Measurements from ENCODE around the gene PGLYRP3.
A peak's percentile ranks its signal among the peaks of the same experiment; 100 is the strongest.

PGLYRP3 gene

DNA sequence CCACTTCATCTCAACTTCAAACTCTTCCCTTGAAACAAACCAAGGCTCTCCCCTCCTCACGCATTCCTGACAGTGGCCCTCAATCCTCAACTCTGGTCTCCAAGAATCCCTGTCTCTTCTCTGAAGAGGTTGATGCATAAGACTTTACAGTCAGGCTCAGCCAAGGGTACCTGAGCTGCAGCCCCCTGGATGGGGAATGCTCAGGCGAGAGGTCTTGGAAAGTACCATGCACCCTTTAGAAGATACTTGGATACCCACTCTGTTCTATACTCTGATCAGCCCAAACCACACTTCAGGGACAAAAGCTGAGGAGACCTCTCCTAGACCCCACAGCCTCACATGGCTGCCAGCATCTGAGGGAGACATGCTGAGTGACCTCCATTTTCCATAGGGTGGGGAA, 536 bp upstream of the PGLYRP3 start:
- DNase-seq (ENCODE audit: low spot score), result no peak

DNA sequence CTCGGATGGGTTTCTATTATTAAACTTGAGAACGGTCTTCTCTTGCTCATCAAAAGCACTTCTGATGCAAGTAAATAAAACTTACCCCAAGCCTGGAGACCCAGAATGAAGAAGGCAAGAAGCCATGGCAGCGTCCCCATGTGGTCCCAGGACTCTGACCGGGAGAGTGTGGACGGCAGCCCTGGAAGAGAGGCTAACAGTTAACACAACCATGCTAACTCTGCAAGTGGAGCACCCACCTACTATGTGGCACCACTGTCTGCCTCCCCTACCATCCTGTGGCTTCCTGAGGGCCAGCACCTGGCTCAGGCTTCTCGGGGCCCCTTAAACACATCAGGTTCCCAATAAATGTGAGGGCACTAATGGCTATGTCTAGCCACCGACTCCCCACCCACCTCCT, 2.2 kb downstream of the PGLYRP3 start:
- DNase-seq (ENCODE audit: low spot score), result no peak

DNA sequence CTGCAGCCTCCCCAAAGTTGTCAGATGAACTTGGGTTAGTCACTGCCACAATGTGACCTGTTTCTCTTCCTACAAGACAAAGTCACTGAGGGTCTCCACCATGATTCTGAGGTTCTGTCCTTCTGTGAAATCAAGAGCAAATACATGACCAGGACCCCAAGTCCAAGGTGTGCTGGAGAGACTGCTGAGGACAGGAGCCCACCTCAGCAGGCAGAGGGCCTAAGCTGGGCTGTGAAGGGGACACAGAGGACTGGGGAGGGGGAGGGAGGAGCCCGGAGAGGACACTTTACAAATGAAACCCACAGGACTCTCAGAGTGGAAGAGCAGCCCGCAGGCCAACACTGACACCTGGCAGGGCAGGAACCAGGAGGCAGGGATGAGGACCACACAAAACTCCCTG, 3.3 kb downstream of the PGLYRP3 start:
- DNase-seq (ENCODE audit: low spot score), result no peak

DNA sequence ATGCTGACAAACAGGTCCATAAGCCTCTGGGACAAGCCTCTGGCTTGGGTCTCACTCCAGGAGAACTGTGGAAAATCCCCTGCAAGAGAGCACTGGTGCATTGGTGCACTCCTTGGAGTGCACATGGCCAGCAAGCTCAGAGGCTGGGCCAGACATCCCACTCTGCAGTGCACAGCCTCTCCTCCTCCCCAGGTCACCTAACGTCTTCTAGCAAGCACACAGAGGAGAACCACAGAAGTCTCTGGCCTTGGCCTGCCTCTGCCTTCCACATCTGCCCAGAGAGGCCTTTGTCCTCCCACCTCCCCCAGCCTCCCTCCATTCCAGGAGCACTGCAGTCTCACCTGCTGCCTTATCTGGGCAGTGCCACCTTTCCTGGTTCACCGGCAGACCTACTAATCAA, 4.2 kb downstream of the PGLYRP3 start:
- no peak for DNase-seq (ENCODE audit: low spot score)

DNA sequence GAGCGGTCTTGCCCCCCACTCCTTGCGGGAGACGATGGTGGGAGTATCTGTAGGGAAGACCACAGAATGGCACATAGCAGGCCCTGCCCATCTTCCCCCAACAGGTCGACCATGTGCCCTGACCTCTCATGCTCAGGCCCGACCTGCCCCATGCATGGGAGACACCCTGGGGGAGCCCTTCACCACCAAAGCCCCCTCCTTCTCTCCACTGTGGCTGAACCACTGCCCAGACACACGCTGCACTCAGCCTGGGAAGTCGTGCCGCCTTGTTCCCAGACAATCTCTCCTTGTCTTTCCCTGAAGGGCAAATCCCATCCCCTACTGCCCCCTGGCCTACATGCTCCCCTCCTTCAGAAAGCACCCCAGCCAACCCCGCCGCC, 5.5 kb downstream of the PGLYRP3 start:
- DNase-seq (ENCODE audit: low spot score), result no peak

DNA sequence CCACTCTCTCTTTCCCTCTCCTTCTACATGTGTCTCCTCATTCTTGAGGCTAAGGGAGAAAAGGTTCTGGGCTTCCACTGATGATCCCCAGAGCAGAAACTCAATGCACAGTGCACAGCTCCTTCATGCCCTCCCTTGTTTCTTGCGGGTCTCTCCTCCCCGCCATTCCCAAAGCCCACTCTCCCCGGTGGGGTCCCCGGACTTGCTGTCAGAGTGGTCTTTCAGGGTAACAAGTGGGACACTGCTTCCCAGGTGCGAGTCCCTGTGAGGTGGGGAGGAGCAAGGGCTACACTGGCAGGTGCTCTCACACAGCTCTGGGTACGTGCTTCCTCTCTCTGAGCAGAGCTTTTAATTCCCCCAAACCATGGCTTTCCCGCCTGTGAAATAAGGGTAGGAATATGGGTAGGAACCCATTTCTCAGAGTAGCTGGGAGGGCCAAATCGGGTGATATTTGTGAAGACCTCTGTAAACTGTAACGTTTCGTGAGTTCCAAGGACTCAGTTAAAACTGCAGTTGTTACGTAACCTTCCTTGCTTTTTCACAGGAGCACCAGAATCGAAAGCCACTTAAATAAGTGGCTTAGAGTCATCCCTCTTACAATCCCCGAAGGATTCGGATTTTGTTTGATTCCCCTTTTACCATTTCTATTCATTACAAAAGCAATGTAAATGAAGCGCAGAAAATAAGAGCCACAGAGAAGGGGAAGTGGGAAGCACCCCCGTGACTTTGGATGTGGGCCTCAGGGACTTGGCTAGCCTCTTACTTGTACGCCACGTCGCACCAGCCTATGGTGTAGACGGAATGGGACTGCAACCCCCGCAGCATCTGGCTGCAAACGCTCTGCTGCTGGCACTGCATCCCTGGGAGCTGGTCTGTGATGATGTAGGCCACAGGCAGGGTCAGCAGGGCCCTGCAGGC, 6.2 kb downstream of the PGLYRP3 start:
- no peak for DNase-seq (ENCODE audit: low spot score)

DNA sequence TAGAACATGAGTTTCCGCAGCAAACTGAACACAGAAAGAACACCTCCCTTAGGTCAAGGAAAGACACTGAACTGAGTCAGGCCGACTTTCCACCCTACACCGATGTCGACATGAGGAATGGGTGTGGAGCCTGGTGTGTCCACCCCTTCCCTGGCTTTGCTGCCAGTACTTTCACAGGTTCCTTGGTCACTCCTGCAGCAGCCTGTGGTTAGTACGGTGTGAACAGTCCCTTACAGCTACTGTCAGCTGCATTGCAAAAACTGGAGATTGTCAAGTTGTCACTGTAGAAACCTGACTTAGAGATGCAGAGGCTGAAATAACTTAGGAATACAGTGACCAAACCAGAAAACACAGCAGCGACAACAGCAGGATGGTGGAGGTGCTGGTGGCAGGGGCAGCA, 7.1 kb downstream of the PGLYRP3 start:
- DNase-seq (ENCODE audit: low spot score), result no peak

DNA sequence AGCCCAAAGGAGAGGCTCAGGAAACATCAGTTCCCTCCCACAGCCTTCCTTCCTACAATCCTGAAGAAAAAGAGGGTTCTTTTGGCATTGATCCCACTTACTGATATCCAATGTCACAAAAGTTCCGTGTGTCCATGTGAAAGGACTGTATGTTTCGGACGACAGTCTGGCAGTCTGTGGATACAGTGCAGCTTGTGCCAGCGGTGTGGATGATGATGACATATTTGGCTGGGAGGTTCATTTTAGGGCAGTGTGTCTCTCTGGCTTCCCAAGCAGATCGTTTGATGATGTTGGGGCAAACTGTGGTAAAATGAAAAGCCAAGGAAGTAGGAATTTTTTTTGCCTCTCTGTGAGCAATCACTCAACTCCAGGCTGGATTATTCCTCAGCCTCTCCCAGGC, 10.4 kb downstream of the PGLYRP3 start:
- DNase-seq (ENCODE audit: low spot score), result no peak

DNA sequence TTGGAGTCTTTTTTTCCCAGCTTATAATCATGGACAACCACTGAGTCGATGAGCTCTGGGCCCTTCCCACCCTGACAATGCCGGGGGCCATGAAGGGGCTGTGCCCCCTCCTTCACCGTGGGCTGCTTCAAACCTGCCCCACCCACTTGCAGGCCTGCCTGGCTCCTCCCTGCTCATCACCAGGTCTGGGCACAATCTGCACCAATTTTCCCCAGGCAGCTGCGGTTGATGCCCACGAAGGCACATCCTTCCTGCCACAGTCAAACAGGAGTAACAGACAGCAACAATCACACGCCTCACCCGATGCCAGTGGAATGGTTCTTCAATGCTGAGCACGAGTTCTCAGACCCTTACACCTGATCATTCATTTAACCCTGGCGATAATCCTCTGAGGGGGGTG, 18.9 kb downstream of the PGLYRP3 start:
- DNase-seq (ENCODE audit: low spot score), result no peak

DNA sequence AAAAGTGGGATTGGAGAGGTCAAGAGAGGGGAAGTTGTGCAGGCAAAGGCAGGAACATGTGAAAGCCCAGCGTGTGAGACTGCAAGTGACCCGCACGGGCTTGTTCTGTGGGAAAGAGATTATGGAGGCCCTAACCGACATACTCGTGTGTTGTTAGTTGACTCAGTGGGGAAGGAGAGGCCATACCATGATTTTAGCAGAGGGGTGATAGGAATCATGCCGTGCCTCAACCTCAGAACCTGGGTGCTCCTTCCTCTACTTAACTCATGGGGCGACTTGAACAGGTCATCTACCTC, 19.3 kb downstream of the PGLYRP3 start:
- DNase-seq (ENCODE audit: low spot score), result no peak

DNA sequence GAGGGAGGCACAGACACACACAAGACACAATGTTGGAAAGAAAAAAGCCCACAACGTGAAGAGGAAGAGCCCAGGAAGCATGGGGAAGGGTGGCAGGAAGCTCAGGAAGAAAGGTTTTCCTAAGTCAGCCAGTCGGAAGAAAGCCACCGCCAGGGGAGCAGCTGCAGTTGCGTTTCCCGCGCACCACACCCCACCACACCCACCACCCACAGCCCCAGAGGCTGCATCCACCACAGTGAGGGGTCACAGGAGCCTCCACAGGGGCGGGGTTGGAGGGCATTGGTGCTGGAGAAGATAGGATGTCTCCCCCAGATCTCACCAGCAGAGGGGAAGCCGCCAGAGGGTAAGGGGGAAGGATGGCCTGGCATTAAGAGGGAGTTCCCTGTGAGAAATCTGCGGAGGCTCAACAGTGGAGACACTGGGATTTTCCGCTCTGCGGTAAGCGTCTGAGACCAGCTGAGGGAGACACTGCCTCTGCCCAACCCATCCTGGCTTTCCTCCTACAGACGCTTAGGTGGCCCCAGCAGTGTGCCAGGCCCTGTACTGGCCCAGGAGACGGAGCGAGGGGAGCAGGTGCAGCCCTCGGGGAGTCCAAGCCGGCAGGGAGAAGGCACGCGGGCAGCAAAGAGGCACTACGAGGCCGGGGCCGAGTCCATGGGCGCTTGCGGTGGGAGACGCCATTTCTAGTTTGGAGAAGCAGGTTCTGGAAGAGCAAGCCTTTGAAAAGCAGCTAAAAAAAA, 19.8 kb downstream of the PGLYRP3 start:
- no peak for DNase-seq (ENCODE audit: low spot score)

DNA sequence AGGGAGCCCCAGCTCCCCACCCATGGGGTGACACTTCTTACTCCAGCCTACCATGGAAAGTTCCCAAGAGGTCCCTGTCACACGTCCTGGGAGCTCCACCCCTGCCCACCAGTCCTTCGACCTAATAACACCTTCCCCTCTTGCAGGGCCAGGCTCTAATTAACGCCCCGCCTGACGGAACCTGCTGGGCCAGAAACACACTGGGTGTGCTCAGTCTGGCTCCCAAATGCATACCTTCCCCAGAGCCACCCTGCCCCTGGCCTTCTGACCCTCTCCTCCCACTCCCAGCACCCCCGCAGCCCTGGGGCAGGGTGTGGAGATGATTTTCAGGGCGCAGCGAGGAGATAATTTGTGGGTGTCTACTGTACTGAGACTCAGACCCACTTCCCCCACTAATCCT, 20.6 kb downstream of the PGLYRP3 start:
- no peak for DNase-seq (ENCODE audit: low spot score)

DNA sequence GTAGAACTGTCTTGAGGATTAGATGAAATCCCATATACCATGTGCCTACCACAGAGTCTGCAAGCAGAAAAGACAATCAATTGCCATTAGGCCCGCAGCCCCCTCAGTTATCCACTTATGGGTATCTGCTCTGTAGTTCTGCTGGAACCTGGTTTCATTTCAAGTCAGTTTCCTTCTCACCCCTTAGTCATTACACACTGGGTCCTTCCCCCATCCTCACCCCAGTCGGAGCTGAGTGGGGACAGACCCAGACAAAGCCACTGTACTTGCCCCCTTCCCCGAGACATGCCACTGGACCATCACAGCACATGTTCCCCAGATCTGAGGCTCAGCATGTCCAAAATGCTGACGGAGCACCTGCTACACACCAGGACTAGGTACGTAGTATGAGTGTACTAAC, 21.2 kb downstream of the PGLYRP3 start:
- DNase-seq (ENCODE audit: low spot score), result no peak

DNA sequence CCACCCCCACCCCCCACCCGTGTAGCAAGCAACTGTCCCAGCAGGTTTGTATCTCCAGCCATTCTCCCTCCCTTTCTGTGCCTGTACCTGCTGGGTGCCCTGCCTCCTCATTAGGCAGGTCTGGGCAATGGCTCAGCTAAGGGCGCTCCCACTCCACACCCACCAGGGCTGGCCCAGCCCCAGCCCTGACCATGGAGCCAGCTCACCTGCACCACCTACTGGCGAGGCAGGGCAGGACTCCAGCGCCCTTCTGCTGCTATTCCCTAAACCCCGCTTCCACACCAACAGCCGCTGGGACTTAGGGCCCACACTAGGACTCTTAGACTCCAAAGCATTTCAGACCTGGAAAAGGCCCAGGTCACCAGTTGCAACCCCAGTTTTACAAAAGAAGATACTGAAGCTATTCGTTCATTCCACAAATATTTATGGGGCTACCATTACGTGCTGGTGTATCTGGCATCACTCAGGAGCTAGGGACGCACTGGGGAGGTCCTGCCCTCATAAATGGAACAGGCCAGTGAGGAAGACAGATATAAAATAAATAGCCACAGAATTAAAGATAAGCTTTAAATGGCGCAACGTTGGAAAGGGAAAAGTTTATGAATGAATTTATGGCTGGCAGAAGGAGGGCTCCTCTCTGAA, 24.0 kb downstream of the PGLYRP3 start:
- peak; percentile 35 for DNase-seq (ENCODE audit: low spot score)

DNA sequence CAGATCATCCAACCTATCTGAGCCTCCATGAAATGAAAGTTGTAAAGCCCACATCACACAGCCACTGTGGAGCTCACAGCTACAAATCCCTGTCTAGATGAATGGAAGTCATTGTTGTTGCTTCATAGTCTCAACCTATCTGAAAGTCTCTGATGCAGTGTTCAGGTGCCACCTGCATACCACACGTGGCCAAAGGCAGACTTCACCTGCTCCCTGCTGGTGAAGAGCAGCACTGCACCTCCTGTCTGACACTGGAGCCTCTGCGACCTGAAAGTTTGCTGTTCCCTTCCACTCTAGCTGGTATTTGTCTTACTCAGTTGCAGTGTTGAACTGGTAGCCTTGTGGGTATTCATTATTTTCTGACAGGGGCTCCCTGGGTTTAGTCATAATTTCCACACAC, 34.9 kb downstream of the PGLYRP3 start:
- DNase-seq (ENCODE audit: low spot score), result no peak

DNA sequence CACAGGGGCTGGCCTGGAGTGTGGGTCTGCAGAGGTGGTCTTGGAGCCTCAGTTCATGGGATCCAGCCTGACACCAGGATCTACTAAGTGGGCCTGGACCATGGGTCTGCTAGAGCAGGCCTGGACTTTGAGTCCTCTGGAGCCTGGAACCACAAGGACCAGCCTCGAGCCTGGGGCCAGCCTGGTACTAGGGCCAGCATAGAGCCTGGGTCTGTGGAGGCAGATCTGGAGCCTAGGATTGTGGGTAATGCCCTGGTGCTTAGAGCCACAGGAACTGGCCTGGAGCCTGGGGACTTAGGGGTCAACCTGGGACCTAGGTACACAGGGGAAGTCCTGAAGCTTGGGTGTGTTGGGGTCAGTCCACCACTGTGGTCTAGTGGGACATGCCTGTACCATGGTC, 40.6 kb downstream of the PGLYRP3 start:
- no peak for DNase-seq (ENCODE audit: low spot score)

DNA sequence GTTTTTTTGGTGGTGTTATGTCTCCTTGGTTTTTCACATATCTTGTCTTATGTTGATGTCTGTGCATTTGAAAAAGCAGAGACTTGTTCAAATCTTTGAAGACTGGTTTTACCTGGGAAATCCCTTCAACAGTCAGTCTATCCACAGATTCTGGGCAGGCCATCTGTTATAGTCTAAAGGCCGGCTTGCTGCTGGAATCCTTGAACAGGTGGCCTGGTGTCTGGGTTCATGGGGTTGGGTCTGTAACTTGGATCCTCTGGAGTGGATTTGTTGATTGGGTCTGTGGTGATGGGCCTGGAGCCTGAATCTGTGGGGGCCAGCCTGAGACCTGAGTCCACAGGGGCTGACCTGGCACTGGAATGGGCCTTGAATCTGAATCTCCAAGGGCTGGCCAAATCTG, 41.0 kb downstream of the PGLYRP3 start:
- no peak for DNase-seq (ENCODE audit: low spot score)

DNA sequence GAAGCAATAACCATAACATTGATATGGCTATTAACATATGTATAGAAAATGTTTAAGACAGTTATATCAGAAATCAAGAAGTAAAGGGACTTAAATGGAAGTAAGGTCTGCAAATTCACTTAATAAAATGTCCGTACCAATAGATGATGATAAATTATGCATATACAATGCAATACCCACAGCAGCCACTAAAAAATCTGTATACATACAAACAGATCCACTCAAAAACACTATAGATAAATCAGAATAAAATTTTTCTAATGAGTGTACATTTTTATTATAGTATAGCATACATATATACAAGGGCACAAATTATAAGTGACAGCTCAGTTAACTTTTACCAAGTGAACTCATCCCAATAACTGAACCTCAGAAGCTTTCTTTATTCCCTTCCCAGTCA, 47.3 kb downstream of the PGLYRP3 start:
- DNase-seq (ENCODE audit: low spot score), result no peak

DNA sequence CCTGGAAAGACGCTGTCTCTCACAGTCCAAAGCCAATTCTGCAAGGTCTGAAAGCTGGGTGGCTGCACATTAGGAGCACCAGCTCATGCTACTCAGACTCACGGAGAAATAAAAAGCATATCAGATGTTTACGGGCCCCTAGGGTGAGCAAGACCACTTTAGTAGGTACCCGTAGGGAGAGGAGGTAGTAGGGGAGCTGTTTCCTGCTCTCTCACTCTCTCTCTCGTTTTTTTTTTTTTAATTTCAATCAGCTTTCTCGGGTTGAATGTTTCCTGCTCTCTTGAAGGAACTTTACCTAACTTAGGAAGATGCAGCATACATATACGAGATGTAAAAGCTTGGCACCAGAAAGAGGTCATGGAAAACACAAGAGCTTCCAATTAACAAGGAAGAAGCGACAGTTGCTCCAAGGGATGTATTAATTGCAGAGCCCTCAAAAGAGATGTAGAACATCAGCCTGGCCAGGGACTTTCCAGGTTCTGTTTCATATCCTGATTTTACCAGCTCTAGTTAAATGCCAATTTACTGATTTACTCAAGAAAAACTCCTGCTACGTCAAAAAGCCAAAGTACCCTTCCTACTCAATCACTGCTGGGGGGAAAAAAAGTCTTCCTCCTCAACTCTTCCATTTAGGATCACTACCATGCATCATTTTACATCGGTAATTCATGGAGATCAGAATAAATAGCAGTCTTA, 50.1 kb downstream of the PGLYRP3 start:
- no peak for DNase-seq (ENCODE audit: low spot score)

DNA sequence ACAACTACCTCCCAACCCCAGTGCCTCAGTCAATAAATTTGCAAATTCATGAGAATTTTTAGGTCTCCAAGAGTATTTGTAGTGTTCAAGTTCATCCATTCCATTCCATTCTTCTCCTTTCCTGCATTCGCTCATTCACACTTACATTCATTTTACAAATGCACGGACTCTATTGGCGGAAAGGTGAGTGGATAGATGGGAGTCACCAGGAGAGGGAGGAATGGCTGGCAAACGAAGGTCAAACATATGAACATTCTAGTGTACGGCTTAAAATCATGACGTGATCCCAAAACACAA, 50.7 kb downstream of the PGLYRP3 start:
- DNase-seq (ENCODE audit: low spot score), result no peak

DNA sequence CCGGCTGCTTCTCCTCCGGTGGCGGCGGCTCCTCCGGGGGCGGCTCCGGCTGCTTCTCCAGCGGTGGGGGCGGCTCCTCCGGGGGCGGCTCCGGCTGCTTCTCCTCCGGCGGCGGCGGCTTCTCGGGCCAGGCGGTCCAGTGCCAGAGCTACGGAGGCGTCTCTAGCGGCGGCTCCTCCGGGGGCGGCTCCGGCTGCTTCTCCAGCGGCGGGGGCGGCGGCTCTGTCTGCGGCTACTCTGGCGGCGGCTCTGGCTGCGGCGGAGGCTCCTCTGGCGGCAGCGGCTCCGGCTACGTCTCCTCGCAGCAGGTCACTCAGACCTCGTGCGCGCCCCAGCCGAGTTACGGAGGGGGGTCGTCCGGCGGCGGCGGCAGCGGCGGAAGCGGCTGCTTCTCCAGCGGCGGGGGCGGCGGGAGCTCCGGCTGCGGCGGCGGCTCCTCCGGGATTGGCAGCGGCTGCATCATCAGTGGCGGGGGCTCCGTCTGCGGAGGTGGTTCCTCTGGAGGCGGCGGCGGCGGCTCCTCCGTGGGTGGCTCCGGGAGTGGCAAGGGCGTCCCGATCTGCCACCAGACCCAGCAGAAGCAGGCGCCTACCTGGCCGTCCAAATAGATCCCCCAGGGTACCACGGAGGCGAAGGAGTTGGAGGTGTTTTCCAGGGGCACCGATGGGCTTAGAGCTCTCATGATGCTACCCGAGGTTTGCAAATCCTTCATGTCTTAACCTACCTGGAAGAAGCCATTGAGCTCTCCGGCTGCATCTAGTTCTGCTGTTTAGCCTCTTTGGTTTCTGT, 51.3 kb downstream of the PGLYRP3 start:
- peak; percentile 49 for DNase-seq (ENCODE audit: low spot score)
